Left hindlimb (tissue), 1 donor: ENCODE data around the gene IQGAP2.
"Not testable (repeated sequence)": the region's sequence is repeated elsewhere in the genome, so short reads cannot be mapped to it uniquely, and the experiment has no call there.

Experiments used
- DNase-seq: peaks from one replicate; pipeline ENCODE4 v3.0.0-alpha.2; 2018

Gene IQGAP2

GRCh38 chr5:76724871-76725270 is 321.8 kb downstream of the IQGAP2 start:
- DNase-seq: no peak

- DNase-seq: no peak
These were observed 325.9 kb downstream of the IQGAP2 start for GRCh38 chr5:76728965-76729364.

- DNase-seq: no peak
These were observed 326.5 kb downstream of the IQGAP2 start for GRCh38 chr5:76729373-76730290.

- DNase-seq: no peak
These were observed 329.4 kb downstream of the IQGAP2 start for GRCh38 chr5:76732405-76733048.

GRCh38 chr5:76733049-76733417 is 329.9 kb downstream of the IQGAP2 start:
- DNase-seq: no peak

- no peak for DNase-seq
These were observed 332.9 kb downstream of the IQGAP2 start for GRCh38 chr5:76735762-76736545.

GRCh38 chr5:76736679-76737556 is 333.8 kb downstream of the IQGAP2 start:
- no peak for DNase-seq

GRCh38 chr5:76737846-76738245 is 334.8 kb downstream of the IQGAP2 start:
- DNase-seq: no peak

GRCh38 chr5:76741506-76741905 is 338.4 kb downstream of the IQGAP2 start:
- DNase-seq: not testable (repeated sequence)

- no peak for DNase-seq
These were observed 339.5 kb downstream of the IQGAP2 start for GRCh38 chr5:76742583-76742982.

GRCh38 chr5:76744632-76745031 is 341.5 kb downstream of the IQGAP2 start:
- DNase-seq: no peak

- no peak for DNase-seq
These were observed 342.6 kb downstream of the IQGAP2 start for GRCh38 chr5:76745670-76746069.

GRCh38 chr5:76746677-76747076 is 343.6 kb downstream of the IQGAP2 start:
- DNase-seq: no peak

- DNase-seq: no peak
These were observed 344.6 kb downstream of the IQGAP2 start for GRCh38 chr5:76747706-76748105.

GRCh38 chr5:76751291-76751690 is 348.2 kb downstream of the IQGAP2 start:
- no peak for DNase-seq

GRCh38 chr5:76754668-76755078 is 351.6 kb downstream of the IQGAP2 start:
- no peak for DNase-seq

GRCh38 chr5:76755779-76756637 is 352.9 kb downstream of the IQGAP2 start:
- no peak for DNase-seq

GRCh38 chr5:76757049-76757448 is 354.0 kb downstream of the IQGAP2 start:
- DNase-seq: no peak
